Middle frontal gyrus (tissue), 1 donor: Measurements from ENCODE around the gene SMARCD2.
A peak's percentile ranks its signal among the peaks of the same experiment; 100 is the strongest.
"Not testable (repeated sequence)": the region's sequence is repeated elsewhere in the genome, so short reads cannot be mapped to it uniquely, and the experiment has no call there.

Source experiments
- DNase-seq: peaks from one replicate; pipeline ENCODE4 v3.0.0-alpha.2; 2015; ENCODE audit warnings: low spot score; ENCODE audit errors: extremely low spot score

The SMARCD2 gene

DNA sequence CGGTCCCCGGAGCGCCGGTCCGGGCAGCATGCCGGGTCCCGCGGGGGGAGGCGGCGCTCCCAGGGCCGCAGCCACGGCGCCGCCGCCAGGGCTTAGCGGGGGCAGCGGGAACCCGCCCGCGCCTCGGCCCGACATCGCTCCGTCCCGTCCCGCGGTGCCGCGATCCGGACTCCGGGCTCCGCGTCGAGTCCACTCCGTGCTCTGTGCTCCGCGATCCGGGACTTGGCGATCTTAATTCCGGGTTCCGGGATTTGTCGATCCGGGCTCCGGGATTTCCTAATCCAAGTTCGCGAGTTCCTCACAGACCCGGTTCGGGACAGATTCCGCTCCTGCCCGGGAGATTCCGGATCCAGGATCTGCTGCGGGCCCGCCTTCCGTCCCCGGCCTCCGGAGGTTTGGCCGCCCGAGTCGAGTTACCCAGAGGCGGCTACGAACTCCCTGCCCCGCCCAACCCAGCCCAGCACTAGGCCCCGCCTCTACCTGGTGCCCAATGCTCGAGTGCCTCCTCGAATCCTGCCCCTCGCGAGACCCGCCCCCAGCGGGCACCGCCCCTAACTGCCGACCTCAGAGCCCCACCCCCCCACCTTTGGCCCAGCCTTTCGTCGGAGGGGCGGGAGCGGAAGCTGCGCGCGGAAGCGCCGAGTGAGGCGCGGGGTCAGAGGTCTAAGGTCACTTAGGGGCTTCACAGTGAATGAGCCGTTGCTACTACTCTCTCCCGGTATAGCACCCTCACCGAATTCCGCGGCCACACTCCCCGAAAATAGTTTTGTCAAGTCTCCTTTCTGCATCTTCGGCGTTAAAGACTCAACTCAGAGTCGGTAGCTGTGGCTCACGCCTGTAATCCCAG, at the start of gene SMARCD2:
Gene SMARCD2 (minus strand): TSS at position 146 of the 847 bp plus-strand sequence. CDS start 11 bp downstream, at position 135.
- DNase-seq: peak; percentile 93

DNA sequence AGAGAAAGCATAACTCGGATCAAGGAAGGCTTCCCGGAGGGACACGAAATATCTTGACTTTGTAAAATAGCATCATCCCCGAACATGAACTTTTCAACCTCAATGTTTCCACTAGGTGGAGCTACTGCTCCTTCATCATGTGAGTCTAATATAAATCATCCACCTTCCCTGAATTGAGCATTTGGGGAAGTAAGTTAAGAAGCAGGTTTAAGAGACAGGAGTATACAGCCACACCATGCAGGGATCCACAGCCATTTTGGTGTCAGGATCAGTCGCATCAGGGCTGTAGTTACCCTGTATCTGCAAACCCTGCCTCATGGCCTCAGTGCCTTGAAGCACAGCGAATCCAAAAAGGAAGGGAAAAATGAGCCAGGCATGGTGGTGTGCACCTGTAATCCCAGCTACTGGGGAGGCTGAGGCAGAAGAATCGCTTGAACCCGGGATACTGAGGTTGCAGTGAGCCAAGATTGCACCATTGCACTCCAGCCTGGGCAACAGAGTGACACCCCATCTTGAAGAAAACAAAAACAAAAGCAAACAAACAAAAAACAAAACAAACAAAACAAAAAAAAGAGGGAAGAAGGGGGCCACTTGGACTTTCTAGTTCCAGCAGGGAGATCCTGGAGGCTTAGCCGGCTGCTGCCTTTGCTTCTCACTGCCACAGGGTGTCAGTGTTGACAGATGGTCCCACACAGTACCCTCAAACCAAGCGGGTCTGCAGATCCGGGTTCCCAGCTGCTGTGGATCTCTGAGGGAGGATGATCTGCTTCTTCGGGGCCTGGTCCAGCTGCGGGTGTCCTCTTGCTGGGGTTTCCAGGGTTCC, 46.8 kb upstream of the SMARCD2 start:
- not testable (repeated sequence) for DNase-seq

DNA sequence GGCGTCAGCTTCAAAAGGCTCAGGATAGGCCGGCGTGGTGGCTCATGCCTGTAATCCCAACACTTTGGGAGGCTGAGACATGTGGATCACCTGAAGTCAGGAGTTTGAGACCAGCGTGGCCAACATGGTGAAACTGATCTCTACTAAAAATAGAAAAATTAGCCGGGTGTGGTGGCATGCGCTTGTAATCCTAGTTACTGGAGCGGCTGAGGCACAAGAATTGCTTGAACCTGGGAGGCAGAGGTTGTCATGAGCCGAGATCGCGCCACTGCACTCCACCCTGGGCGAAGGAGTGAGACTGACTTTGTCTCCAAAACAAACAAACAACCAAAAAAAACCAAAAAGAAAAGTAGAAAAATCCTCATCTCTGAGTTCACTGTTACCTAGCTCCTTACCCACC, 42.6 kb upstream of the SMARCD2 start:
- not testable (repeated sequence) for DNase-seq

DNA sequence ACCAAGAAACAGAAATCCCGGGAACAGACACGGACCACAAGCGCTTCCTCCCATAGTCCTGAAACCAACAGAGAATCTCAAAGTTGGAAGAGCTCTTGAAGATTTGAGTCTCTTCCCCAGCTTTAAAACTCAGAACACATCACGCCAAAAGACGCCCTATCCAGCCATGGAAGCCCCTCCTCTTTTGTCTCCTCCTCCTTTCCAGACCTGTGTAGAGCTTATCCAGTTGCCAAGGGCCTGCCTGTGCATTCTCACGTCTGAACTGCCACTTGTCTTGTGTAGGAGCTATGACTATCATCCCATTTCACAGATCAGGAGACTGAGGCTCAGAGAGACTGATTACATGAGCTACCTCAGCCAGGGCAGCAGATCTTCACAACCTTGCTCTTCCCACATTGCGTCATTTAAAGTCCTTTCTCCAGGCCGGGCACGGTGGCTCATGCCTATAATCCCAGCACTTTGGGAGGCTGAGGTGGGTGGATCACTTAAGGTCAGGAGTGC, 40.2 kb upstream of the SMARCD2 start:
- DNase-seq: not testable (repeated sequence)

DNA sequence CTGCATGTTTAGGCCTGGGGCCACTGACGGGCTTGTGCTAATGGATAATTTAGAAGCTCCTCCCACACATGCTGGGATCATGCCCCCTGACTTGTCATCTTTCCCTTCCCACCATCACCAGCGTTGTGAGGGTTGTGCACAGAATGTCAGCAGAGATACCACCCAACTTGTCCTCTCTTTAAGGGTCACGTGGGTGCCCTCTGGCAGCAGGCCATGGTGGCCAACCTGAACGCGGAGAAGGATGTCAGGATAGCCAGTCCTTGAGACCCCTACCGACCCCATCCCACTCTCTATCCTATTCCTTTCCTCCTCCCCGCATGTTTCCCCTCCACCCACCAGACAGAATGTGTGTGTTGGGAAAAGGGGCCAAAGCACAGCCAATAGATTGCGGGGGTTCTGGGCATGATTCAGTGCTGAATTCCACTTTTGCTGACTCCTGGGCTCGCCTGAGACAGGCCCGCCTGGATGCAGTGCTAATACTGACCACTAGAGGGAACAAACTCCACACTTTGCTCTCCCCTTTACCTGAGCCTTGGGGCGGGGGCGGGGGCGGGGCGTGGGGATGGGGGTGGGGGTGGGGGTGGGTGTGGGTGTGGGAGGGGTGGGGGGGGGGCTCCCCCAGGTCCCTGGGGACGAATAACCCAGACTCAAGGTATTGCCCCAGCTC, 39.6 kb upstream of the SMARCD2 start, which contains the start of gene GH2:
Gene GH2 (minus strand): TSS at position 10 of the 667 bp plus-strand sequence. CDS start 143 bp downstream, outside the sequence.
- DNase-seq: no peak

DNA sequence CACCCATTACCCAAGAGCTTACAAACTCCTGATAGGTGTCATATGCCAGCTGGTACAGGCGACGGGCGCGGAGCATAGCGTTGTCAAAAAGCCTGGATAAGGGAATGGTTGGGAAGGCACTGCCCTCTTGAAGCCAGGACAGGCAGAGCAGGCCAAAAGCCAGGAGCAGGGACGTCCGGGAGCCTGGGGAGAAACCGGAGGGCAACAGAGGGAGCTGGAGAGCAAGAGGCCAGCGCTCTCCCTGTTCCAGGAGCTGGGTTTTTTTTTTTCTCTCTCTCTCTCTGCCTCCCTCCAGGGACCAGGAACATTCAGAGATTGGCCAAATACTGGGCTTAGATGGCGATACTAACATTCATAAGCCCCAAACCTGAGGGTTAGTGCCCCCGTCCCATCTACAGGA, 38.9 kb upstream of the SMARCD2 start:
- not testable (repeated sequence) for DNase-seq

DNA sequence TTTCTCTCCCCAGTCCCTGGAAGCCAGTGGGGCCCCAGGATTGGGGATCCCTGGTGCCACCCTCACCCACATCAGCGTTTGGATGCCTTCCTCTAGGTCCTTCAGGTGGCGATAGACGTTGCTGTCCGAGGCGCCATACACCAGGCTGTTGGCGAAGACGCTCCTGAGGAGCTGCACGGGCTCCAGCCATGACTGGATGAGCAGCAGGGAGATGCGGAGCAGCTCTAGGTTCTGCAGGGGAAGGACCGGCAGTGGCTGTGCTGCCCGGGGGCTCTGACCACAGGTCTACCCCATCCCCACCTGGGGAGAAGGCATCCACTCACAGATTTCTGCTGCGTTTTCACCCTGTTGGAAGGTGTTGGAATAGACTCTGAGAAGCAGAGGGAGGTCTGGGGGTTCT, 38.2 kb upstream of the SMARCD2 start:
- no peak for DNase-seq

DNA sequence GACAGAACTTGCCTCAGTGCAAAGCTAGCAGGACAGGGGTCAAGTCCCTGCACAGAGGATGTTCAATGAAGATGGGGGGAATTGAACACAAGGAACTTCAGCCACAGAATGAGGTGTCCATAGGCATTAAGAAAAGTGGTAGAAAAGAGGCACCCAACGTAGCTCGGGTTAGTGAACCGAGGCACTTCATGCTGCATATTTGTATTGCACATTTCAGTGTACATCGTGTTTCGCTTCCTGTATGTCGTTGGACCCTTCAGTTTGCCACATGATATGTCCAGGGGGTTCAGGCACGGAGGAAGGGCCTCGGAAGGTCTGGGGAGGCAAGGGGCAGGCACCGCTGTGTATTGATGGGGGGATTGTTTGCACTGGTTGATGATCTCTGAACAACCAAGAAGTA, 35.9 kb upstream of the SMARCD2 start:
- DNase-seq: not testable (repeated sequence)

DNA sequence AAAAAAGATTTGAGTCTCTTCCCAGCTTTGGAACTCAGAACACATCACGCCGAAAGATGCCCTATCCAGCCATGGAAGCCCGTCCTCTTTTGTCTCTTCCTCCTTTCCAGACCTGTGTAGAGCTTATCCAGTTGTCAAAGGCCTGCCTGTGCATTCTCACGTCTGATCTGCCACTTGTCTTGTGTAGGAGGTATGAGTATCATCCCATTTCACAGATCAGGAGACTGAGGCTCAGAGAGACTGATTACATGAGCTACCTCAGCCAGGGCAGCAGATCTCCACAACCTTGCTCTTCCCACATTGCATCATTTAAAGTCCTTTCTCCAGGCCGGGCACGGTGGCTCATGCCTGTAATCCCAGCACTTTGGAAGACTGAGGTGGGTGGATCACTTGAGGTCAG, 32.2 kb upstream of the SMARCD2 start:
- not testable (repeated sequence) for DNase-seq

DNA sequence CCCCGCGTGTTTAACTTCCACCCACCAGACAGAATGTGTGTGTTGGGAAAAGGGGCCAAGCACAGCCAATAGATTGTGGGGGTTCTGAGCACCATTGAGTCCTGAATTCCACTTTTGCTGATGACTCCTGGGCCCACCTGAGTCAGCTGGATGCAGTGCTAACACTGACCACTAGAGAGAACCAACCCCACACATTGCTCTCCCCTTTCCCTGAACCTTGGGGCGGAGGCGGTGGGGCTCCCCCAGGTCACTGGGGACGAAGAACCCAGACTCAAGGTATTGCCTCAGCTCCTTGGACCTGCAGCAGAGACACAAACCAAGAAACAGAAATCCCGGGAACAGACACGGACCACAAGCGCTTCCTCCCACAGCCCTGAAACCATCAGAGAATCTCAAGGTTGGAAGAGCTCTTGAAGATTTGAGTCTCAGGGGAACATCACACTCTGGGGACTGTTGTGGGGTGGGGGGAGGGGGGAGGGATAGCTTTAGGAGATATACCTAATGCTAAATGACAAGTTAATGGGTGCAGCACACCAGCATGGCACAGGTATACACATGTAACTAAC, 31.7 kb upstream of the SMARCD2 start:
- DNase-seq: not testable (repeated sequence)

DNA sequence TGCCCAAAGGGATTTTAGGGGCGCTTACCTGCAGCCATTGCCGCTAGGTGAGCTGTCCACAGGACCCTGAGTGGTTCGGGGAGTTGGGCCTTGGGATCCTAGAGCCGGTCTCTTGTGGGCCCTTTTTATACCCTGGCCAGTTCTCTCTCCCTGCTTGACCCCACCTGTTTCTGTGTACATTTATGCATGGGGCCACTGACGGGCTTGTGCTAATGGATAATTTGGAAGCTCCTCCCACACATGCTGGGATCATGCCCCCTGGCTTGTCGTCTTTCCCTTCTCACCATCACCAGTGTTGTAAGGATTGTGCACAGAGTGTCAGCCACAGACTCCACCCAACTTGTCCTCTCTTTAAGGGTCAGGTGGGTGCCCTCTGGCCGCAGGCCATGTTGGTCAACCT, 31.1 kb upstream of the SMARCD2 start, which contains the start of gene CSH2:
Gene CSH2 (minus strand): TSS at position 101 of the 400 bp plus-strand sequence. CDS start 63 bp downstream, at position 38.
- not testable (repeated sequence) for DNase-seq

DNA sequence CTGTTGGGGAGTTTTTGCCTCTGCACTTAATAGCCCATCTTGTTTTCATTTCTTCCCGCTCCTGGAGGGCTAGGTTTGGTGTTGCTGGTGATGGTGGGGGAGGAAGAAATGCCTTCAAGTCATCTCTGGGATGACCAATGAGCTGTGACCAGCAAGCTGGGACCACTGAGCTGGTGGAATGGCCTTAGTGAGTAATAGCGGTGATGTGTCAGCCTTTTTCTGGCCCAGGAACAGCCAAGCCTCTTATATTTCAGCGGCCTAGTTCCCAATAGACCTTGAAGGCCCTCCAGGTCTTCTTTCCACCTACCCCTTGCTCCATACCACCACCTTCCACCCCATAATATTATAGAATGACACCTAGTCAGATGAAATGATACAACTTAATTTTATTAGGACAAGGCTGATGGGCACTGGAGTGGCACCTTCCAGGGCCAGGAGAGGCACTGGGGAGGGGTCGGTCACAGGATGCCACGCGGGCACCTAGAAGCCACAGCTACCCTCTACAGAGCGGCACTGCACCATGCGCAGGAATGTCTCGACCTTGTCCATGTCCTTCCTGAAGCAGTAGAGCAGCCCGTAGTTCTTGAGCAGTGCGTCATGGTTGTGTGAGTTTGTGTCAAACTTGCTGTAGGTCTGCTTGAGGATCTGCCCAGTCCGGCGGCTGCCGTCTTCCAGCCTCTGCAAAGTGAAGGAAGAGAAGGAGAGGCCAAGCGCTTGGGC, 29.3 kb upstream of the SMARCD2 start:
- not testable (repeated sequence) for DNase-seq

DNA sequence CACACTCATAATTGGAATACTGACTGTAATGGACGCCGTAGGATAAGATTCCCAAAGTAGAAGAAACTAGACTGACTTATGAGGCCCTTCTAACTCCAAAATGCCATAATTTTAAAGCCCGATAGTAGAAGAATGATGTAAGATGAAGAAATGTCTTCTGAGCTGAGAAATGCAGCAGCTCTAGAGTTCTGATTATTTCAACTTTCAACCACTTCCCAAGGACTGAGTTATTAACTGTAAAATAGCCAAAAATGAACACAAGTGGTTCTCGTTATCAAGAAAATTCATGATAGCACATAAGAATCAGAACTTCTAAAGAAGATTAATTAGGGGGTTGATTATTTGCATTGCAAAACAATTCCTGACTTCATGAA, 27.8 kb upstream of the SMARCD2 start:
- DNase-seq: not testable (repeated sequence)

DNA sequence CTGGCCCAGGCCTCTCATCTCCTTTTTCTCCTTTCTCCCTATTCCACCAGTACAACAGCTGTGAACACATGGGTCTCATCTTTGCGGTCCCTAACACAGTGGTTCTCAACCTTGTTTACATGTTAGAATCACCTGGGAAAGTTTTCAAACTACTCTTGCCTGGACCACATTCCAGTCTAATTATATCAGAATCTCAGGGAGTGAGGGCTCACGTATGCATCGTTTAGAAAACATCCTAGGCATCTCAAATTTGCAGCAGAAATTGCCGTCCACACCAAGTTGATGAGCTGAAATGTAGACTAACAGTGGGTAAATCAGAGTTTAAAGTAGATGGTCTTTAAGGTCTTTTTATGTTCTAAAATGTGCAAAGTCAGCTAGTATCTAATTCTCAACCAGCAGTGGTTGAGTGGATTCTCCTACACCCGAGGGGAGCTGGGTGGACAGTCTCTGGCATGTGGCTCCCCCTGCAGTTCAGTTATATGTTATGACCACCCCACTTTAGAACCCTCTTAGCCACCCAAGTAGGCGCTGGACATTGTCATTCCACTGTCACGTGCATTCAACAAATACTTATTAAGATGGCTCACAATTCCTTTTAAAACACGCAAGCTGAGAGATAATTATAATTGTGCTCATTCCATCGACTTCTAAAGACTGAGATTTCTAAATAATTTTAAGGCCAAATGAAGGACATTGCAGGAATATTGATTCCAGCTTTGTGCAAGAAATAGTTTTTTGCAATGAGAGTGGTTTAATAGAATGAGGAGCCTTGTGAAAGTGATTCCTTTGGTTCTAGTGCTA, 27.2 kb upstream of the SMARCD2 start:
- DNase-seq: not testable (repeated sequence)

DNA sequence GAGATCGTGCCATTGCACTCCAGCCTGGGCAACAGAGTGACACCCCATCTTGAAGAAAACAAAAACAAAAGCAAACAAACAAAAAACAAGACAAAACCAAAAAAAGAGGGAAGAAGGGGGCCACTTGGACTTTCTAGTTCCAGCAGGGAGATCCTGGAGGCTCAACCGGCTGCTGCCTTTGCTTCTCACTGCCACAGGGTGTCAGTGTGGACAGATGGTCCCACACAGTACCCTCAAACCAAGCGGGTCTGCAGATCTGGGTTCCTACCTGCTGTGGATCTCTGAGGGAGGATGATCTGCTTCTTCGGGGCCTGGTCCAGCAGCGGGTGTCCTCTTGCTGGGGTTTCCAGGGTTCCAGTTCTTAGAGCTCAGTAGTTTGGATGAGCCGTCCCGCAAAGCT, 24.1 kb upstream of the SMARCD2 start:
- not testable (repeated sequence) for DNase-seq

DNA sequence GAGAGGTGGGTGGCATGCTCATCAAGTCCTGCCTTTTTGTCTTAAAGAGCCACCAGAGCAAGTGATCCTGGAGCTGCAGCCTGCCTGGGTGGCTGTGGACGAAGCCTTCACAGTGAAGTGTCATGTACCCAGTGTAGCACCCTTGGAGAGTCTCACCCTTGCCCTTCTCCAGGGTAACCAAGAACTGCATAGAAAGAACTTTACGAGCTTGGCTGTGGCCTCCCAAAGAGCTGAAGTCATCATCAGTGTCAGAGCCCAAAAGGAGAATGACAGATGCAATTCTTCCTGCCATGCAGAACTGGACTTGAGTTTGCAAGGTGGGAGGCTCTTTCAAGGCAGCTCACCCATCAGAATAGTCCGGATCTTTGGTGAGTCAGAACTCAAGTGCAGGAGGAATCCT, 16.8 kb upstream of the SMARCD2 start:
- DNase-seq: no peak

DNA sequence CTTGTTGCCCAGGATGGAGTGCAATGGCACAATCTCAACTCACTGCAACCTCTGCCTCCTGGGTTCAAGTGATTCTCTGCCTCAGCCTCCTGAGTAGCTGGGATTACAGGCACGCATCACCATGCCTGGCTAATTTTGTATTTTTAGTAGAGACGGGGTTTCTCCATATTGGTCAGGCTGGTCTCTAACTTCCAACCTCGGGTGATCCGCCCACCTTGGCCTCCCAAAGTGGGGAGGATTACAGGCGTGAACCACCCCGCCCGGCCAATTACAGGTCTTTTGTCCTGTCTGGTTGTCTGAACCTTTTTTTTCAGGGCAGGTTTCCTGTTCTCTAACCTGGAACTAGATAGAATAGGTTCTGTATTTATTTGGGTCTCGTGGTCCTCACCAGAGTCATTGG, 13.9 kb upstream of the SMARCD2 start:
- not testable (repeated sequence) for DNase-seq

DNA sequence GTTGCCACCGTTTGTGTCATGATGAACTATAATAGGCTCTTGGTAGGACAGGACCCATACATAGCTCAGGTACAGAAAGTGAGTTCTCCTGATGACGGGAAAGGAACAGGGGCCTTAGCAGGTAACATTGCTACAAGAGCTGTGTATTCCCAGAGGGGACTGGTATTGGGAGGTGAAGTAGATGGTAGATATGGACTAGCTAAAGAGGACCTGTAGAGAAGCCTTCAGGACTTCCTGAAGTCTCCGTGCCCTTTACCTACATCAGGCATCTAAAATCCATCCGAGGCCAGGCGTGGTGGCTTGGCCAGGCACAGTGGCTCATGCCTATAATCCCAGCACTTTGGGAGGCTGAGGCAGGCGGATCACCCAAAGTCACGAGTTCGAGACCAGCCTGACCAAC, 12.7 kb upstream of the SMARCD2 start:
- no peak for DNase-seq

DNA sequence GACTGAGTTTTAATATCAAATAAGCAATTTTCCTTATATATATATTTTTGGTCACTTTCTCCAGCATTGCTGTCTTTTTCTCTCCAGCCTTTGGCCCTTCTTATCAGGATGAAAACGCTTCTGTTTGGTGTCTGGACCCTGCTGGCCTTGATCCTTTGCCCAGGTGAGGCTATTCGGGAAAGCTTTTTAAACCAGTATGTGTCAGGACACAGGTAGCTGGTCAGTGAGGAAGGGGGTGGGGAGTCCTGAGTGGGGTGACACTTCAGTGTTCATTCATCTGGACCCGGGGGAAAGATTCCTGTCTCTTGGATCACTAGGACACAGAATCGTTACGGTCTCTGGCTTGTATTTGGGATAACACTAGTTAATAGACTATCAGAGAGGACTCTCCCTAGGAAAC, 12.2 kb upstream of the SMARCD2 start:
- no peak for DNase-seq
